Measurements from ENCODE around the gene SPRYD3.
"Not testable (repeated sequence)": the region's sequence is repeated elsewhere in the genome, so short reads cannot be mapped to it uniquely, and the experiment has no call there.

SPRYD3 gene

DNA sequence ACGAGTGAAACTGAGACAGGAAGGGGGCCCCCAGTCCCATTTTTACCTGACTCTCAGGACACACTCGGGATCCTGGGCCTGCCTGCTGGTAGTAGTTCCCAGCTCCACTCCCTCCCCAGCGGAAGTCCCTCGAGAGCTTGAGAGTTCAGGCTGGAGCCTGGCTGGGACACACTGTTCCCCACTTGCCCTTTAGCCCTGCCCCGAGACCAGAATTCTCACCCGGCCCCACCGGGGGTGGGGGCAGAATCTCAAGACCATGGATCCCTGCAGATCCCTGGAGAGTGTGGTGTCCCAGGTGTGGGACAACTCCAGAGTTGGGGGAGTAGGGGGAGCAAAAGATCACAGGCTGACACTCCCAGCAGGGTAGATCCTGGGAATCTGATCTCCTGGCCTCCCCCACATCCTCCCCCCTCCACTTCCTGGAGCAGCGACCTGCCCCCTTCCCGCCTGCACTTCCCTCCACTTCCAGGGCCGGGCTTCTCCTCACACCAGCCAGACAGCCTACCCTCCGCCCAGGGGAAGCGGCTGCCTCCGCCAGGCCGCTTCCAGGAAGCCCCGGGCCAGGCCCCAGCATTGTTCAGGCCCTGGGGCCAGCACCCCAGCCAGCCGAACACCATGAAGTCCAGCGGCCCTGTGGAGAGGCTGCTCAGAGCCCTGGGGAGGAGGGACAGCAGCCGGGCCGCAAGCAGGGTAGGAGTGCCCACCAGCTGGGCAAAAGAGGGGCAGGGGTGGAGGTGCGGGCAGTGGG, 29.4 kb downstream of the SPRYD3 start, which contains the start of gene TNS2:
Gene TNS2 (plus strand): TSS at position 495 of the 748 bp plus-strand sequence. CDS start 121 bp downstream, at position 616.
- DNase-seq: peak; percentile 13

DNA sequence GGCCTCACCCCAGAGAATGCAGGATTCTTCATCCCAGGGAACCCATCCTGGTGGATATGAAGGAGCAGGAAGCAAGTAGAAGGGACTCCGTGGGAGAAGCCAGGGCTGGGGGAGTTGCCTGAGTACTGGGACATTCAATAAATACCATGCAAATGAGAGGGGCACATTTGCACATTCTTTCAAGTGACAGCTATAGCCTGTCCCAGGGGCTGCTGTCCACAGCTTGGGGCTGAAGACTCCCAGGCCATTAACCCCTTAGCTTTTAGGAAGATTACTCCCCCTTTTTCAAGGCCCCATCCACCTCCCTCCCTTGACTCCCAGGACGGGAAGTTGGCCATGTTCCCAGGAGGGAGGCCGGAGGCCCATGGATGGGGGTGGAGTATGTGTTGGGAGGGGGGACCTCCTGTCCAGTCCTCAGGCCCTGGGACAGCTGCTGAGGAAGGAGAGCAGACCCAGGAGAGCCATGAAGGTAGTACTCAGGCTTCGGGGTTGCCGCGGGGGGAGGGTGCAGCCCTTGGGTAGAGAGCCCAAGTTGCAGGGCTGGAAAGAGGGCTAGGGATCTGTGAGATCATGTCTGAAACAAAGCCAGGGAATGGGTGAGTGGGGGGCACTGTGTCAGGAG, 30.3 kb downstream of the SPRYD3 start:
- peak; percentile 3 for DNase-seq

DNA sequence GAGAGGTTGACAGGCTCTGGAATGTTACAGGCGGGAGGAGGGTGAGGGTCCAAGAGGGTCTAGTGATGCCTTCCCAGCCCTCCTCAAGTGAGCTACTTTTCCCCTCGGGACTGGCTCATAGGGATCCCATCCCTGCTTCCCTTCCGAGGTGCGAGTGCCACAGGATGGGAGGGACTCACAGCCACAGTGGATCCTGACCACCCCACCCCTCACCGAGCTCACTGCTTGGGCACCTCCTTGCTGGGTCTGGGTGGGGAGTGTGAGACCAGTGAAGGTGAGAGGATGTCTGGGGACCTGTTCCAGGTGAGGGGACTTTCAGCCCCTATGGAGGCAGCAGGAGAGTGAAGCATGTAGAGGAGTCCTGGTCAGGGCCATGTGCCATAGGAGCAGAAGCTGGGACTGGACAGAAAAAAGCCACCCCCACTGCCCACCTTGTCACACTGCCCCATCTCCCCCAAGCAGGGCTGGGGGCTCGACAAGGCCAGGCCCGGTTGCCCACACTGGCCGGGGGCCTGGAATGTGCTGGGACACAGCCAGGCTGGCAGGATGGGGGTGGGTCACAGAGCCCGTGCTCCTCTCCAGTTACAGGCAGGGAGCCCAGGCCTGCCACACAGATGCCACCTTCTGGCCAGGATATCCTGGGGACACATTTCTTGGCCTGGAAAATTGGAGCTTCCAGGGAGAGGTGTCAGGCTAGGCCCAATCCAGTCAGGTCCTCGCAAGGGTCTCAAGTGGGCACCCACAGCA, 31.0 kb downstream of the SPRYD3 start:
- peak; percentile 4 for DNase-seq

DNA sequence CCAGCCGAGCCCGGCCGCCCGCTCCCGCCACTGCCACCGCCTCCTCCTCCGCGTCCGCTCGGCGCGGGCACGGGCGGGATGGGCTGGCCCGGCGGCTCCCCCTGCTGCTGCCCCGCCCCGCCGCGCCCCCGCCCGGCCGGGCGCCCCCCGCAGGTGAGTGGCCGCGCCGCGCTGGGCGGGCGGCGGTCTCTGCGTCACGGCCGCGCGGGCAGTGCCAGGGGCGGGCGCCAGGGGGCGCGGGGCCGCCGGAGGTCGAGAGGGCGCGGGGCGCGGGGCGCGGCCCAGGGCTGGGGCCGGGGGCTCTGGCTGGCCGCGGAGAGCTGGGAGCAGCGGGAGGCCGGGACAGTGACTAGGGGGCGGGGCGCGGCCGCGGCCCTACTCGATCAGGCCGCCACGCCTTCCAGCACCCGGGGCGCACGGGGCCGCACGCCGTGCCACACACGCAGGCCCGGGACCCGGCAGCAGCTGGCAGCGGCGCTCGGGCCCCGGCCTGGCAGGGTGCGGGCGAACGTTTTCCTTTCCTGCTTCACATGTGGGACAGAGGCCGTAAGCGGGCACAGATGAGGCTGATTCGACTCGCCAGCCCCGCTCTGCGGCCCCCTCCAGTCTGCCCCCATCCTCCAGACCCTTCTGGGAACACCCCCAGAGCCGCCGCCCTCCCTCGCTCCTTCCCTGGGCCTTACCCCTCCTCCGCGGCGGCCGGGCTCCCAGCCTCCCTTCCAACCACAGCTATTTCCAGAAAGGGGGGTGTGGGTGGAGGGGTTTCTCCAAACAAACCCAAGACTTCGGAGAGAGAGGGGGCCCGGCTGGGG, 31.8 kb downstream of the SPRYD3 start:
- DNase-seq: peak; percentile 61

DNA sequence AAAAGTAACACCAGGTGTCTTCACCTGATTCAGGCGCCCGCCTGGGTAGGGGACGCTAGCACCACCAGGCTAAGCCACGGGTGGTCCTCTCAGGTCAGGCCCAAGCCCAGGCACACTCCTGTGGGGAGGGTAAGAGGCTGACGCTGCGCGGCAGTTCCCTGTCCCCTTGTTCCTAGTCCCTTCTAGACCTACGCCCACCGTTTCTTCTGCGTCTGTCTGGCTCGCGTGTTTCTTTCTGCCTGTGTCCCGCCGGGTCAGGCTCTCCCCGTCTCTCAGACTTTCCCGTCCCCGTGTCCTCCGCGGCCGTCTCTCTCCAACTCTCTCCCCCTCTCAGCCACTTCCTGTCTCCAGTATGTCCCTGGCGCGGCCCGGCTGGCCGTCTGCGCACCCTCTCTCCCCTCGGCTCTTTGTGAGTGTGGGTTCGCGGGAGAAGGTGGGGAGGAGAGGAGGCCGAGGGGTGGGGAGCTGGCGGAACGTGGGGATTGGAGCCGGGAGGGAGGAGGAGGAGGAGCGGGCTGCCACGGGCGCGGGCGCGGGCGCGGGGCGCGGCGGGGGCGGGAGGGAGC, 32.5 kb downstream of the SPRYD3 start:
- DNase-seq: peak; percentile 46

DNA sequence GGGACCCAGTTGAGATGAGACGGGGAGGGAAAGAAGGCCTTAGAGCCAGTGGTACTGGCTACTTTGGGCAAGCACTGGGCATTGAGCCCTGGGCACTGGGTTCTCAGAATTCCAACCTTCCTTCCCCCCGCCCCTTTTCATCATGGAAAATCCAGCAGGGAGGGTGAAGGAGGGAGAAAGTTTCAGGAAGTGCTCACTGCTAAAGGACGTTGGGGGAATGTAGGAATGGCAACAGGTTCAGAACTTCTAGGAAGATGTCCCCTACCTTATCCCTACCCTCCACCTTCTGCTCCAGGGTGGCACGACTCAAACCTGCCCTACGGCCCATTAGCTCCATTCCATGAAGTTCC, 33.5 kb downstream of the SPRYD3 start:
- no peak for DNase-seq

DNA sequence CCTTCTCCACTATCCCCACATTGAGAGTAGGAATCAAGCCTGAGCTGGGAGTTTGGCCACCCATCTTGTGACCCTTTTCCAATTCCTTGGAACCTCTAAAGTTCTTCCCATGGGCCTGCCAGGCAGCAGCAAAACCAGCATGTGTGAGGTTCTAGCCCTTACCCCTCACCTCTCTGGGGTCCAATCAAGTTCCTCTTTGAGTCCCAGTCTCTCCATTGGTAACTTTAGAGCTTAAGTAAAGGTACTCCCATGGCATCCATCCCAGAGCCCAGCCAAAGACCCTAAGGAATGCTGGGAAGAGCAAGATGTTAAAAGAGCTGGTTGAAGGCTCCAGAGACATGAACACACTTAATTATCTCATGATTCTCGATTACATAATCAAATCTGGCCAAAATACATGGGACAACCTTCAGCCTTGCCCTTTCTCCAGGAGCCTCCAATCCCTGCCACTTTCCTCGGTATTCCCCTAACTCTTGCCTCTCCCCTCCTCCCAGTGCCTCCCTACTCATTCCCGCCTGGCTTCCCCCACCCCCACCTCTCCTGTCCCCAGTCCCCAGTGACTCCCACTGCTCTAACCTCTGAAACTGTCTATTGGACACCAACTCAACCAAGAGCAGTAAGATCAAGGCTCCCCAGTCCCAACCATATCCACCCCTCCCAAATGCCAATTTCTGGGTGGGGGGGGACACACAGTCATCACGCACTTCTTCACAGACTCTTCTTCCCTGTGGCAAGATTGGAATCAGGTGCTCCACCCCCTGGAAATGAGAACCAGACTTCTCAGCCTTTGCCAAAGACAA, 34.1 kb downstream of the SPRYD3 start:
- DNase-seq: no peak

DNA sequence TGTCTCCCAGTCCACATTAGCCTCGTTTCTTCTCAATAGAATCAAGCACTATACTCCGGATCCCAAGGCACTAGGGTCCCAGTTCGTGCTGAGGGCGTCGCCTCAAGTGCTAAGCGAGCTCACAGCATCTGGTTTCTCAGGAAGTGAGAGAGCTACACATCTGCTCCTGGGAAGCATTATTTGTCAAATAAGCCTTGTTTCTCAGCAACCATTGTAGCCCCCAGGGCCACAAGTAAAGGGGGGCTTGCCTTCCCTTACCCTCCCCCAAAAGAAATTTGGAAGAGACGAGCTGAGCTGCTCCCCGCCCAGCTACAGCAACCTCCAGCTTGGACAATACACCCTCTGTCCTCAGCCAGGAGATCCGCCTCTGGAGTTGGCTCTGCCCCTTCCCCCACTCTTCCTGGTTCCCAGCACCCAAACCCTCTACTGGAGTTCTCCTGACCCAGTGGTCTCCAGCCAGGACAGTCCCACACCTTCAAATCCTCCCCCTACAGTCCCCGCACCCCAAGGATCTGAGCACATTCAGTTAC, 35.1 kb downstream of the SPRYD3 start:
- DNase-seq: no peak

DNA sequence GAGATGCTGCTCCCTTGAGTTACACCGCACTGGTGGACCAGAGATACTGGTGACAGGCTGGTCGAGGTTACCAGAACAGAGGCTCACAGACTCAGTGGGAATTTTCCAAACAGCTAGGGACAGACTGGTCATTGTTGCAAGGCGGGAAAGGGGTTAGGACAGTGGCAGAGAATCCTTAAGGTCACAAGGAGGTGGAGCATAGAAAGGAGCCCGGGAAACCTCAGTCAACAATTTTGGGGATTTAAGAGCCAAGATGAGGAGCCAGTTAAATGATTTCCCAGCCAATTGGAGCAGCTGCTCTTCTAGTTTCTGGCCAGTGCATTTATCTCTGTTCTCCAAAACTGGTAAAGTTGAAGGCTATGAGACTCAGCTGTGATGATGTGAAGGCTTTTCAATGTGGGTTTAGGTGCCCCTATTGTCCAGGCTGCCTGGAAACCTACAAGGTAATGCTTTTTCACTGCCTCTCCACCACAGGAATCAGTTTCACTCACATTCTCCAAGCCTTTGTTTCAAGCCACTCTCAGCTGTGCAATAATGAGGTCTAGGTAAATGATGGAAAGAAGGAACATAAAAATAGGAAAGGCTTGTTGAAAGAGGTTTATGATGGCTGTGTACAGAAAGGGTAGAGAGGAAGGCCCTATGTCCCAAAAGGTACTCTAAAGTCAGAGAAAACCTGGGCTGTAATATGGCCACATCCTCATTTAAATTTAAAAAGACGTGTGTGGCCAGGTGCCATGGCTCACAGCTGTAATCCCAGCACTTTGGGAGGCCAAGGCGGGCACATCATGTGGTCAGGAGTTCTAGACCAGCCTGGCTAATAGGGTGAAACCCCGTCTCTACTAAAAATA, 36.4 kb downstream of the SPRYD3 start:
- no peak for DNase-seq

DNA sequence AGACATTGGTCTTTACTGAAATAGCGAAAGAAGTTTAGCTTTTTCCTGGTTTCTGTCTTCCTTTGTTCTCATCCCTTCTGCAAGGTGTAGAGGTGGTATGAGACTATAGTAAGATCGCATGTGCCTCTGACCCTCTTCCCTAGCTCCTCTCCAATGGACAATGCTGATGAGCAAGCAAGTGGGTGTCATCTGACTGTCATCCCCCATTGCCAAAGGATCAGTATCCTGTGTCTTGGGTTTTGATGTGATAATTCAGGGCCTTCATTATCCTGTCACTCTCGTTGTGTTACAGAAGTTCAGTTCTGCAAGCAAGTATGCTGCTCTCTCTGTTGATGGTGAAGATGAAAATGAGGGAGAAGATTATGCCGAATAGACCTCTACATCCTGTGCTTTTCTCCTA, 39.3 kb downstream of the SPRYD3 start:
- no peak for DNase-seq

DNA sequence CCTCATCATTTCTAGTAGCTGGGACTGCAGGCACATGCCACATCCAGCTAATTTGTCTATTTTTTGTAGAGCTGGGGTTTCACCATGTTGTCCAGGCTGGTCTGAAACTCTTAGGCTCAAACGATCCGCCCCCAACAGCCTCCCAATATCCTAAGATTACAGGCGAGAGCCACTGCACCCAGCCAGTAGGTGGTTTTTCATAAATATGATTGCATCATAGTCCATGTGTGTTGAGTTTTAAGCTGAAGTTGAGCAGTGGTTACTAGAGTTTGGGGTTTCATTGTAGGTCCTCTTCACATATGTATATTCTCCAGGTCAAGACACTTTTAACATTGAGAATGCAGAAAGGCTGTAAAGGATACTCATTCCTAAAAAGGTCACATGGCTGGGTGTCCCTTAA, 42.4 kb downstream of the SPRYD3 start:
- no peak for DNase-seq

DNA sequence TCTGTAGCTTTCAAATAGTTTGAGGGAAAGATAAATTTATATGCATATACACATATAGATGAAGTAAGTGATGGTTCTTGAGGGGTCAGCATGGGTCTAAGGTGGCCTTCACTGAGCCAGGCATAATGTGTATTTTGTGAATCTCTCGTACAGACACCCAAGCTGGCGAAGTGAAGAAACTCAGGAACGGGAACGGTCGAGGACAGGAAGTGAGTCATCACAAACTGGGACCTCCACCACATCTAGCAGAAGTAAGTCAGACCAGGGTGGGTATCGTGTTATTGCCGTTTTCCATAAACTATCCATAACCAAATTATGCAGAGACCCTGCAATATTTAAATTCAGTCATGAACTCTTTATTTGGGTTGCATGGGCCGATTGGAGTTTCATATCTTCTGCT, 44.7 kb downstream of the SPRYD3 start:
- DNase-seq: no peak

DNA sequence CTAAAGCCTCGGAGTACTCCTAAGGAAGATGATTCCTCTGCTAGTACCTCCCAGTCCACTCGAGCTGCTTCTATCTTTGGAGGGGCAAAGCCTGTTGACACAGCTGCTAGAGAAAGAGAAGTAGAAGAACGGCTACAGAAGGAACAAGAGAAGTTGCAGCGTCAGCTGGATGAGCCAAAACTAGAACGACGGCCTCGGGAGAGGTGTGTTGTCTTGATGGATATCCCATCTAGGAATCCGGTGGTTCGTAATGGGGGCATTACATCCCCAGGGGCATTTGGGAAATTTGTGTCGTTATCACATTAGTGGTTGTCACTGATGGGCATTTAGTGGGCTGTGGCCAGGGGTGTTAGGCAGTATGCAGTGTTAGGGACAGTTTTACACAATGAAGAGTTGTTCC, 45.4 kb downstream of the SPRYD3 start:
- not testable (repeated sequence) for DNase-seq

DNA sequence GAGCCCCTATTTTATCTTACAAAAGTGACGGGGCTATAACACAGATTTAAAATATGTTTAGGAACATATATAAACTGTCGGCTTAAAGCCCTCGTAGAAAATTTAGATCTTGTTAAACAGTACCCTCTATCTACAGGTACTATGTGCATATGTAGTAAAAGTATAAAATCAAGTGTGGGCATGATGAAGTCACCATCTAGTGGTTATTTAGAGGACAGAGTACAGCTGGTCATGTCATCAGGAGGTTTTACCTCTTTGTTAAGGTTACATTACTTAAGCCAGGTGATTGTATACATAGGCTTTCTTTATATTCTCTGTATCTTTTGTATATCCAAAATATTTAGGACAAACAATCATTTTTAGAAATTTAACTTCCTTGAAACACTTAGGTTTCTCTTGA, 47.6 kb downstream of the SPRYD3 start:
- no peak for DNase-seq

DNA sequence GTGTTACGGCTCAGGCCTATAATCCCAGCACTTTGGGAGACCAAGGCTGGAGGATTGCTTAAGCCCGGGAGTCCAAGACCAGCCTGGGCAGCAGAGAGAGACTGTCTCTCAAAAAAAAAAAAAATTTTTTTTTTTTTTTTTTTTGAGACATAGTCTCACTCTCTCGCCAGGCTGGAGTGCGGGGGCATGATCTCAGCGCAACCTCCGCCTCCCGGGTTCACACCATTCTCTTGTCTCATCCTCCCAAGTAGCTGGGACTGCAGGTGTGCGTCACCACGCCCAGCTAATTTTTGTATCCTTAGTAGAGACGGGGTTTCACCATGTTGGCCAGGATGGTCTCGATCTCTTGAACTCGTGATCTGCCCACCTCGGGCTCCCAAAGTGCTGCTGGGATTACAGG, 52.2 kb downstream of the SPRYD3 start:
- not testable (repeated sequence) for DNase-seq

DNA sequence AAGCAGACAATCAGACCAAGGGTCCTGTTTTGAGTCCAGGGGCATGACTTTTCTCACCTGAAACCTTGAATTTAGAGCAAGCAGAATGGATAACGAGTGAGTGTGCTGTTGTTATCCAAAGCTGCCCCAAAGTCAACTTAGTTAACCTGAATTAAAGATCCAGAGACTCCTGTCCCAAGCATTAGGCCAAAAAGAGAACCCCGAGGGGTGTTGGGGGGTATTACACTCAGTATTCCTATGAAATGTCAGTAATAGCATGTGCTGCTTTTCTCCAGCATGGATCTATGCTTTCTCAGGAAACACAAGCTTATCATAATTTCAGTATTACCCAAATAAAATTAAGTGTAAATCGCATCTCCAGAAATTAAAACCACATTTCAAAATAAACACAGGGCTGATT, 53.9 kb downstream of the SPRYD3 start:
- DNase-seq: no peak

DNA sequence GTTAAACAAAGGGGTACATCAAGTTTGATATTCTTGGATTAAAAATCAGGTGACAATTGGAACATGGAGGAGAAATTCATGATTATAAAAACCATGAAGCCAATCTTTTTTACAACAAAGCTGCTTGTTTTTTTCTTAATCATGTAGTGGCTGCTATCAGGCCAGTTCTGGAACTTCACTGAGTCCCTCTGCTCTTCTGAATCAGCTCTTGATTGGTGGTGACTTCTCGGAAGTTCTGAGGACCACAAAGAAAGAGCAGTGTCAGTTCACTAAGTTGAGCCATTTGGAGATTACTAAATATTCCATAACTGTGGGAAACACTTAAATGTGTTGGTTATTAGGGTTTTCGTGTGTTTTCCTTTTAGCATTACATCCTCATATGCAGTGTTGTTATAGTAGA, 64.5 kb downstream of the SPRYD3 start:
- DNase-seq: no peak
